Natural killer cell (primary cell): ENCODE measurements around the gene POU2F2. TPM values are rescaled to one million over a fixed set of nuclear protein-coding genes. Genes with fewer than 3 reads are reported as not detected.

Source experiments
- ATAC-seq, 3 donors: fragments of 150-1000 bp in 2 of 3; fragments of 200-7000 bp in 1 of 3; cut with Tn5 transposase; 1 replicate in 1 of 3; 2 replicates in 2 of 3; pipeline ENCODE4 v1.10.0; 2021; ENCODE audit warnings: mild to moderate bottlenecking in 2 of 3, moderate library complexity in 2 of 3
- DNase-seq, 2 donors: peaks; one replicate each; pipeline versions ENCODE4 v3.0.0 to v3.0.0-alpha.2; 2013 to 2021; ENCODE audit warnings: mixed read lengths in 1 of 2
- H3K27ac ChIP-seq: one replicate; pipeline ENCODE4 v1.5.1; 2013; ENCODE audit warnings: mild to moderate bottlenecking, low read length
- H3K27me3 ChIP-seq: one replicate; pipeline ENCODE4 v1.6.1; 2013; ENCODE audit warnings: low read length; ENCODE audit not compliant: control insufficient read depth, insufficient read depth
- H3K36me3 ChIP-seq: one replicate; pipeline ENCODE4 v1.6.1; 2013; ENCODE audit warnings: low read length; ENCODE audit not compliant: control insufficient read depth, insufficient read depth
- H3K4me1 ChIP-seq: one replicate; pipeline ENCODE4 v1.6.1; 2013; ENCODE audit warnings: low read length; ENCODE audit not compliant: control insufficient read depth, insufficient read depth
- H3K4me3 ChIP-seq: one replicate; pipeline ENCODE4 v1.5.1; 2013; ENCODE audit warnings: low read length
- H3K9me3 ChIP-seq: one replicate; pipeline ENCODE4 v1.6.1; 2013; ENCODE audit warnings: low read length; ENCODE audit not compliant: control insufficient read depth, insufficient read depth
- H3K27ac Mint-ChIP-seq, 2 donors: one replicate each; pipeline ENCODE4 v1.8.0; 2022; ENCODE audit warnings: mild to moderate bottlenecking in 2 of 2, mixed read lengths in 2 of 2, moderate library complexity in 1 of 2
- H3K27me3 Mint-ChIP-seq, 2 donors: one replicate each; pipeline ENCODE4 v1.8.0; 2022; ENCODE audit warnings: low read depth in 2 of 2, mixed read lengths in 2 of 2
- H3K36me3 Mint-ChIP-seq: one replicate; pipeline ENCODE4 v1.8.0; 2022; ENCODE audit warnings: mixed read lengths
- H3K4me1 Mint-ChIP-seq, 2 donors: one replicate each; pipeline ENCODE4 v1.8.0; 2022; ENCODE audit warnings: mixed read lengths in 2 of 2
- H3K4me3 Mint-ChIP-seq: one replicate; pipeline ENCODE4 v1.8.0; 2022; ENCODE audit warnings: mild to moderate bottlenecking, moderate library complexity, mixed read lengths
- H3K9me3 Mint-ChIP-seq, 2 donors: one replicate each; pipeline ENCODE4 v1.8.0; 2022; ENCODE audit warnings: mixed read lengths in 2 of 2
- CTCF ChIP-seq: fragments of 200-600 bp; IDR thresholded peaks from one replicate; pipeline ENCODE4 v1.8.0; 2022; ENCODE audit warnings: antibody characterized with exemption
- WGBS: methylation state at CpG from one replicate; pipeline ENCODE4 v1.1.7; 2013; ENCODE audit warnings: missing lambda C conversion rate; ENCODE audit not compliant: insufficient coverage; 5-methylcytosine and 5-hydroxymethylcytosine counted together
- intact Hi-C: fragments of 100-400 bp; cut with micrococcal nuclease; formaldehyde crosslinking; loops from one replicate; pipeline ENCODE4 v1.14.2; 2022
- total RNA-seq, 4 donors: library from RNA; stranded (reverse); fragments of 120-200 nt in 1 of 4; gene quantifications; one replicate each; pipeline versions ENCODE4 v1.2.3 to v1.2.4, GENCODE V29; 2013 to 2022

Gene POU2F2
- total RNA-seq, 3 donors from 2014 or later (not counting 1 experiment from before 2014, with no cell fraction given): 27.3 to 40.8 (median 29.3) TPM

- Mint-ChIP-seq H3K36me3 (no peaks in the 10 kb centered on the region), H3K9me3 (no peaks in the 10 kb centered on the region), H3K27me3 (peaks cover 0 to 3% of the 10 kb centered on the region in 2 donors), H3K4me1 (no peaks in the 10 kb centered on the region), H3K4me3 (no peak overlapping the region), H3K27ac (no peak overlapping the region)
- DNase-seq (no peak), ATAC-seq (no peak)
- H3K27me3 ChIP-seq: no peaks in the 10 kb centered on the region
- no peaks in the 10 kb centered on the region for H3K36me3 ChIP-seq
- no peaks in the 10 kb centered on the region for H3K4me1 ChIP-seq
- H3K4me3 ChIP-seq: no peak overlapping the region
- intact Hi-C loops: no loop called here
- H3K27ac ChIP-seq: no peak overlapping the region
- no peaks in the 10 kb centered on the region for H3K9me3 ChIP-seq
- TF ChIP-seq CTCF: no peak
Observed at GRCh38 chr19:42040031-42040430, 92.2 kb downstream of the POU2F2 start.

- ATAC-seq (no peak), DNase-seq (no peak)
- Mint-ChIP-seq H3K27me3 (peaks cover 0 to 6% of the 10 kb centered on the region in 2 donors), H3K27ac (no peak overlapping the region), H3K9me3 (no peaks in the 10 kb centered on the region), H3K4me1 (no peaks in the 10 kb centered on the region), H3K4me3 (no peak overlapping the region), H3K36me3 (no peaks in the 10 kb centered on the region)
- H3K27ac ChIP-seq: no peak overlapping the region
- no peaks in the 10 kb centered on the region for H3K36me3 ChIP-seq
- intact Hi-C loops: no loop called here
- H3K4me3 ChIP-seq: no peak overlapping the region
- 91% methylated on average over 6 of the region's 6 CpGs for WGBS
- no peaks in the 10 kb centered on the region for H3K4me1 ChIP-seq
- H3K27me3 ChIP-seq: no peaks in the 10 kb centered on the region
- H3K9me3 ChIP-seq: no peaks in the 10 kb centered on the region
- no peak for TF ChIP-seq CTCF
Observed at GRCh38 chr19:42038666-42039065, 93.6 kb downstream of the POU2F2 start.

- Histone ChIP-seq H3K4me1 (no peaks in the 10 kb centered on the region), H3K27me3 (no peaks in the 10 kb centered on the region), H3K9me3 (no peaks in the 10 kb centered on the region), H3K36me3 (no peaks in the 10 kb centered on the region), H3K27ac (no peak overlapping the region), H3K4me3 (no peak overlapping the region)
- DNase-seq (no peak), ATAC-seq (no peak)
- Mint-ChIP-seq H3K27me3 (peaks cover 2 to 6% of the 10 kb centered on the region in 2 donors), H3K4me1 (no peaks in the 10 kb centered on the region), H3K27ac (no peak overlapping the region), H3K9me3 (no peaks in the 10 kb centered on the region), H3K36me3 (no peaks in the 10 kb centered on the region), H3K4me3 (no peak overlapping the region)
- TF ChIP-seq CTCF: no peak
- WGBS: 85% methylated on average over 5 of the region's 5 CpGs
- intact Hi-C loops: no loop called here
Observed at GRCh38 chr19:42037649-42038048, 94.6 kb downstream of the POU2F2 start.

Other genes with a start within 250 kb of the POU2F2 start
- 1,000 to 10,000 TPM; 1,177 to 1,409 (median 1,354) TPM for gene ARHGEF1, start 249.3 kb downstream of the POU2F2 start, total RNA-seq
- gene ERFL, start 204.0 kb downstream of the POU2F2 start, total RNA-seq: 1 to 10 TPM; 1.1 to 2.1 (median 1.5) TPM
- gene RABAC1, start 173.1 kb downstream of the POU2F2 start, total RNA-seq: 10 to 100 TPM; 76.8 to 100.0 (median 78.4) TPM
- gene ATP1A3, start 138.2 kb downstream of the POU2F2 start, total RNA-seq: 10 to 100 TPM; 13.5 to 18.2 (median 14.0) TPM
- gene GRIK5, start 62.2 kb downstream of the POU2F2 start, total RNA-seq: 1 to 10 TPM in 1 of 3 donors, under 1 TPM in 1, not detected in 1; 0.31 to 2.1 TPM
- gene ZNF574, start 56.3 kb downstream of the POU2F2 start, total RNA-seq: 10 to 100 TPM; 21.6 to 23.7 (median 23.1) TPM
- gene DEDD2, start 85.2 kb upstream of the POU2F2 start, total RNA-seq: 100 to 1,000 TPM in 1 of 3 donors, 10 to 100 TPM in 2; 83.2 to 110 (median 83.7) TPM
- 10 to 100 TPM in 2 of 3 donors, 1 to 10 TPM in 1; 8.8 to 10.6 (median 10.2) TPM for gene ZNF526, start 87.9 kb upstream of the POU2F2 start, total RNA-seq
- 10 to 100 TPM; 42.5 to 52.1 (median 44.1) TPM for gene GSK3A, start 110.2 kb upstream of the POU2F2 start, total RNA-seq
- 100 to 1,000 TPM in 1 of 3 donors, 10 to 100 TPM in 2; 58.3 to 115 (median 75.6) TPM for gene ERF, start 122.7 kb upstream of the POU2F2 start, total RNA-seq
- 100 to 1,000 TPM in 2 of 3 donors, 10 to 100 TPM in 1; 95.4 to 121 (median 108) TPM for gene CIC, start 136.8 kb upstream of the POU2F2 start, total RNA-seq
- gene PRR19, start 169.7 kb upstream of the POU2F2 start, total RNA-seq: not detected
- gene PAFAH1B3, start 170.2 kb upstream of the POU2F2 start, total RNA-seq: 1 to 10 TPM; 6.1 to 8.9 (median 7.9) TPM
- not detected for gene TMEM145, start 180.9 kb upstream of the POU2F2 start, total RNA-seq
- gene MEGF8, start 193.2 kb upstream of the POU2F2 start, total RNA-seq: 10 to 100 TPM in 2 of 3 donors, 1 to 10 TPM in 1; 8.1 to 11.3 (median 10.5) TPM